ENCODE results near the gene PKD1L1.

The PKD1L1 gene

GRCh38 chr7:47819607-47819920, 128.7 kb downstream of the PKD1L1 start:
- H3K9me3 Mint-ChIP-seq = no peaks in the 10 kb centered on the region

GRCh38 chr7:47818796-47819606, 129.3 kb downstream of the PKD1L1 start:
- H3K36me3 Mint-ChIP-seq (ENCODE audit: low read depth) = no peaks in the 10 kb centered on the region
- no peaks in the 10 kb centered on the region for H3K9me3 Mint-ChIP-seq
- H3K4me3 Mint-ChIP-seq = no peak overlapping the region
- no peaks in the 10 kb centered on the region for H3K4me1 Mint-ChIP-seq (ENCODE audit: low read depth)
- no peaks in the 10 kb centered on the region for H3K27me3 Mint-ChIP-seq
- H3K27ac Mint-ChIP-seq = no peak overlapping the region

More at GRCh38 chr7:47819607-47819920, 128.7 kb downstream of the PKD1L1 start:
- no peaks in the 10 kb centered on the region for H3K27me3 Mint-ChIP-seq
- no peaks in the 10 kb centered on the region for H3K36me3 Mint-ChIP-seq (ENCODE audit: low read depth)
- H3K4me1 Mint-ChIP-seq (ENCODE audit: low read depth) = no peaks in the 10 kb centered on the region
- no peak overlapping the region for H3K4me3 Mint-ChIP-seq
- H3K27ac Mint-ChIP-seq = no peak overlapping the region

- Mint-ChIP-seq H3K27me3 (no peaks in the 10 kb centered on the region), H3K4me3 (no peak overlapping the region), H3K27ac (no peak overlapping the region), H3K4me1 (ENCODE audit: low read depth) (no peaks in the 10 kb centered on the region), H3K36me3 (ENCODE audit: low read depth) (no peaks in the 10 kb centered on the region), H3K9me3 (no peaks in the 10 kb centered on the region)
Measured at GRCh38 chr7:47817917-47818316, 130.3 kb downstream of the PKD1L1 start.

- H3K4me1 Mint-ChIP-seq (ENCODE audit: low read depth) = no peaks in the 10 kb centered on the region
- H3K4me3 Mint-ChIP-seq = no peak overlapping the region
- no peaks in the 10 kb centered on the region for H3K9me3 Mint-ChIP-seq
- no peaks in the 10 kb centered on the region for H3K36me3 Mint-ChIP-seq (ENCODE audit: low read depth)
- no peaks in the 10 kb centered on the region for H3K27me3 Mint-ChIP-seq
- no peak overlapping the region for H3K27ac Mint-ChIP-seq
Measured at GRCh38 chr7:47816647-47817046, 131.6 kb downstream of the PKD1L1 start.

GRCh38 chr7:47815867-47816266, 132.4 kb downstream of the PKD1L1 start:
- Mint-ChIP-seq H3K4me1 (ENCODE audit: low read depth) (no peaks in the 10 kb centered on the region), H3K27me3 (no peaks in the 10 kb centered on the region), H3K9me3 (no peaks in the 10 kb centered on the region), H3K36me3 (ENCODE audit: low read depth) (no peaks in the 10 kb centered on the region), H3K27ac (no peak overlapping the region), H3K4me3 (no peak overlapping the region)

- no peak overlapping the region for H3K4me3 Mint-ChIP-seq
- H3K27ac Mint-ChIP-seq = no peak overlapping the region
- no peaks in the 10 kb centered on the region for H3K27me3 Mint-ChIP-seq
Measured at GRCh38 chr7:47814905-47815613, 133.2 kb downstream of the PKD1L1 start.

GRCh38 chr7:47813620-47814260, 134.5 kb downstream of the PKD1L1 start:
- H3K4me1 Mint-ChIP-seq (ENCODE audit: low read depth) = no peaks in the 10 kb centered on the region
- no peak overlapping the region for H3K27ac Mint-ChIP-seq
- H3K9me3 Mint-ChIP-seq = no peaks in the 10 kb centered on the region
- no peaks in the 10 kb centered on the region for H3K27me3 Mint-ChIP-seq
- H3K36me3 Mint-ChIP-seq (ENCODE audit: low read depth) = no peaks in the 10 kb centered on the region
- no peak overlapping the region for H3K4me3 Mint-ChIP-seq

More at GRCh38 chr7:47814905-47815613, 133.2 kb downstream of the PKD1L1 start:
- Mint-ChIP-seq H3K9me3 (no peaks in the 10 kb centered on the region), H3K36me3 (ENCODE audit: low read depth) (no peaks in the 10 kb centered on the region), H3K4me1 (ENCODE audit: low read depth) (no peaks in the 10 kb centered on the region)

GRCh38 chr7:47812429-47813136, 135.7 kb downstream of the PKD1L1 start:
- no peak overlapping the region for H3K27ac Mint-ChIP-seq
- H3K27me3 Mint-ChIP-seq = no peaks in the 10 kb centered on the region
- no peak overlapping the region for H3K4me3 Mint-ChIP-seq
- H3K4me1 Mint-ChIP-seq (ENCODE audit: low read depth) = no peaks in the 10 kb centered on the region
- H3K36me3 Mint-ChIP-seq (ENCODE audit: low read depth) = no peaks in the 10 kb centered on the region
- H3K9me3 Mint-ChIP-seq = no peaks in the 10 kb centered on the region

GRCh38 chr7:47811632-47812380, 136.5 kb downstream of the PKD1L1 start:
- H3K27me3 Mint-ChIP-seq = no peaks in the 10 kb centered on the region
- no peak overlapping the region for H3K27ac Mint-ChIP-seq
- H3K4me3 Mint-ChIP-seq = no peak overlapping the region
- H3K36me3 Mint-ChIP-seq (ENCODE audit: low read depth) = no peaks in the 10 kb centered on the region
- H3K4me1 Mint-ChIP-seq (ENCODE audit: low read depth) = no peaks in the 10 kb centered on the region
- H3K9me3 Mint-ChIP-seq = no peaks in the 10 kb centered on the region

GRCh38 chr7:47809387-47809786, 138.9 kb downstream of the PKD1L1 start:
- Mint-ChIP-seq H3K4me1 (ENCODE audit: low read depth) (no peaks in the 10 kb centered on the region), H3K36me3 (ENCODE audit: low read depth) (no peaks in the 10 kb centered on the region), H3K4me3 (no peak overlapping the region), H3K27ac (no peak overlapping the region), H3K27me3 (no peaks in the 10 kb centered on the region), H3K9me3 (no peaks in the 10 kb centered on the region)

GRCh38 chr7:47808321-47808720, 139.9 kb downstream of the PKD1L1 start:
- Mint-ChIP-seq H3K27me3 (no peaks in the 10 kb centered on the region), H3K36me3 (ENCODE audit: low read depth) (no peaks in the 10 kb centered on the region), H3K4me3 (no peak overlapping the region)

GRCh38 chr7:47807756-47808155, 140.5 kb downstream of the PKD1L1 start:
- Mint-ChIP-seq H3K4me3 (no peak overlapping the region), H3K36me3 (ENCODE audit: low read depth) (no peaks in the 10 kb centered on the region), H3K27ac (no peak overlapping the region), H3K9me3 (no peaks in the 10 kb centered on the region), H3K4me1 (ENCODE audit: low read depth) (no peaks in the 10 kb centered on the region), H3K27me3 (no peaks in the 10 kb centered on the region)

More at GRCh38 chr7:47808321-47808720, 139.9 kb downstream of the PKD1L1 start:
- Mint-ChIP-seq H3K27ac (no peak overlapping the region), H3K9me3 (no peaks in the 10 kb centered on the region), H3K4me1 (ENCODE audit: low read depth) (no peaks in the 10 kb centered on the region)

GRCh38 chr7:47807126-47807525, 141.1 kb downstream of the PKD1L1 start:
- no peaks in the 10 kb centered on the region for H3K27me3 Mint-ChIP-seq
- H3K27ac Mint-ChIP-seq = no peak overlapping the region
- no peaks in the 10 kb centered on the region for H3K9me3 Mint-ChIP-seq
- H3K4me3 Mint-ChIP-seq = no peak overlapping the region
- H3K36me3 Mint-ChIP-seq (ENCODE audit: low read depth) = no peaks in the 10 kb centered on the region
- no peaks in the 10 kb centered on the region for H3K4me1 Mint-ChIP-seq (ENCODE audit: low read depth)

- Mint-ChIP-seq H3K4me3 (no peak overlapping the region), H3K27me3 (no peaks in the 10 kb centered on the region), H3K27ac (no peak overlapping the region), H3K9me3 (no peaks in the 10 kb centered on the region), H3K4me1 (ENCODE audit: low read depth) (no peaks in the 10 kb centered on the region), H3K36me3 (ENCODE audit: low read depth) (no peaks in the 10 kb centered on the region)
Measured at GRCh38 chr7:47806701-47807103, 141.6 kb downstream of the PKD1L1 start.
